Measurements from ENCODE around the gene TPRX1.

DNA sequence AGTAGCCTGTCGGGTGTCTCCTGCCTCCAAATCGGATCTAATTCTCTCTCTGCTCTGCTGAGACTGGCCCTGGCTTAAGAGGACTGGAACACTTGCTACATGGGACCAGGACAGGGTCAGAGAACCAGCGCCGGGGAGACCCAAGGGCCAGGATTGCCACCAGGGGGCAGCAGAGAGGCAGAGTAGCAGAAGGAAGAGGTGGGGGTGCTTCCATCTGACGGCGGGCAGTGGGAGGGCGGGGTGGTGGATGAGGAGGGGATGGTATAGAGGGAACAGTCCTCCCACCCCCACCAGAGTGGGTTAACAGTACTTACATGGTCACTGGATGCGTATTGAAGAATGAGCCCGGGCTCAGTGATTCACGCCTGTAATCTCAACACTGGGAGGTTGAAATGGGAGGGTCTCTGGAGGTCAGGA, 13.9 kb downstream of the TPRX1 start:
- TF ChIP-seq, protein P1, sequence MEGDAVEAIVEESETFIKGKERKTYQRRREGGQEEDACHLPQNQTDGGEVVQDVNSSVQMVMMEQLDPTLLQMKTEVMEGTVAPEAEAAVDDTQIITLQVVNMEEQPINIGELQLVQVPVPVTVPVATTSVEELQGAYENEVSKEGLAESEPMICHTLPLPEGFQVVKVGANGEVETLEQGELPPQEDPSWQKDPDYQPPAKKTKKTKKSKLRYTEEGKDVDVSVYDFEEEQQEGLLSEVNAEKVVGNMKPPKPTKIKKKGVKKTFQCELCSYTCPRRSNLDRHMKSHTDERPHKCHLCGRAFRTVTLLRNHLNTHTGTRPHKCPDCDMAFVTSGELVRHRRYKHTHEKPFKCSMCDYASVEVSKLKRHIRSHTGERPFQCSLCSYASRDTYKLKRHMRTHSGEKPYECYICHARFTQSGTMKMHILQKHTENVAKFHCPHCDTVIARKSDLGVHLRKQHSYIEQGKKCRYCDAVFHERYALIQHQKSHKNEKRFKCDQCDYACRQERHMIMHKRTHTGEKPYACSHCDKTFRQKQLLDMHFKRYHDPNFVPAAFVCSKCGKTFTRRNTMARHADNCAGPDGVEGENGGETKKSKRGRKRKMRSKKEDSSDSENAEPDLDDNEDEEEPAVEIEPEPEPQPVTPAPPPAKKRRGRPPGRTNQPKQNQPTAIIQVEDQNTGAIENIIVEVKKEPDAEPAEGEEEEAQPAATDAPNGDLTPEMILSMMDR (IDR thresholded peaks at IDR 0.05; ENCODE audit: low read depth, low read length, poor library complexity, severe bottlenecking), result peak; percentile 95
- TF ChIP-seq EZH2phosphoT487 (IDR thresholded peaks at IDR 0.05; ENCODE audit: borderline replicate concordance, low read length), result no peak

Measured in DOHH2 (cell line).